ENCODE results near the gene ABCB1. TPM values are rescaled to one million over a fixed set of nuclear protein-coding genes. Genes with fewer than 3 reads are reported as not detected.

ABCB1 gene
- total and polyA plus RNA-seq, 2 of the 13 experiments (the other 11 are each of a cell fraction or from before 2014, with no cell fraction given): 42.8 to 52.6 TPM

- TF ChIP-seq PAXIP1 (CRISPR knock-in tag; conservative IDR thresholded peaks at IDR 0.05) (no peak), POLR2G (IDR thresholded peaks at IDR 0.05; ENCODE audit: low read depth, low read length) (peak; percentile 76), NR3C1 (CRISPR knock-in tag; IDR thresholded peaks at IDR 0.05) (no peak), ZNF383 (CRISPR knock-in tag; IDR thresholded peaks at IDR 0.05; ENCODE audit: borderline replicate concordance) (no peak), SMARCE1 (IDR thresholded peaks at IDR 0.05; ENCODE audit: borderline replicate concordance) (no peak), ZNF570 (CRISPR knock-in tag; IDR thresholded peaks at IDR 0.05; ENCODE audit: borderline replicate concordance) (no peak), CREB3 (CRISPR knock-in tag; IDR thresholded peaks at IDR 0.05) (peak; percentile 69; the same call in 1 of the 2 replicates), ESRRA (CRISPR knock-in tag; IDR thresholded peaks at IDR 0.05; ENCODE audit: low read depth) (0 out of 2 replicates have a peak, but pooled peaks have one; percentile 24), ZFP37 (CRISPR knock-in tag; IDR thresholded peaks at IDR 0.05; ENCODE audit: borderline replicate concordance) (no peak), KMT2A (CRISPR knock-in tag; IDR thresholded peaks at IDR 0.05) (peak; percentile 49; the same call in 1 of the 2 replicates), AGO1 (IDR thresholded peaks at IDR 0.05; ENCODE audit: low read depth, low read length, poor library complexity, severe bottlenecking) (no peak), ZNF3 (CRISPR knock-in tag; IDR thresholded peaks at IDR 0.05) (no peak), SNAI1 (CRISPR knock-in tag; IDR thresholded peaks at IDR 0.05; ENCODE audit: borderline replicate concordance) (no peak), SOX5 (CRISPR knock-in tag; IDR thresholded peaks at IDR 0.05; ENCODE audit: borderline replicate concordance) (no peak), RFXAP (CRISPR knock-in tag; IDR thresholded peaks at IDR 0.05; ENCODE audit: borderline replicate concordance) (no peak), ZFYVE20 (CRISPR knock-in tag; IDR thresholded peaks at IDR 0.05; ENCODE audit: borderline replicate concordance, low read depth) (peak; percentile 91; the same call in 1 of the 2 replicates), NCOA1 (CRISPR knock-in tag; IDR thresholded peaks at IDR 0.05) (no peak), NR1H2 (CRISPR knock-in tag; IDR thresholded peaks at IDR 0.05; ENCODE audit: borderline replicate concordance, low read depth) (0 out of 2 replicates have a peak, but pooled peaks have one; percentile 72)
- TF ChIP-seq, protein P1, sequence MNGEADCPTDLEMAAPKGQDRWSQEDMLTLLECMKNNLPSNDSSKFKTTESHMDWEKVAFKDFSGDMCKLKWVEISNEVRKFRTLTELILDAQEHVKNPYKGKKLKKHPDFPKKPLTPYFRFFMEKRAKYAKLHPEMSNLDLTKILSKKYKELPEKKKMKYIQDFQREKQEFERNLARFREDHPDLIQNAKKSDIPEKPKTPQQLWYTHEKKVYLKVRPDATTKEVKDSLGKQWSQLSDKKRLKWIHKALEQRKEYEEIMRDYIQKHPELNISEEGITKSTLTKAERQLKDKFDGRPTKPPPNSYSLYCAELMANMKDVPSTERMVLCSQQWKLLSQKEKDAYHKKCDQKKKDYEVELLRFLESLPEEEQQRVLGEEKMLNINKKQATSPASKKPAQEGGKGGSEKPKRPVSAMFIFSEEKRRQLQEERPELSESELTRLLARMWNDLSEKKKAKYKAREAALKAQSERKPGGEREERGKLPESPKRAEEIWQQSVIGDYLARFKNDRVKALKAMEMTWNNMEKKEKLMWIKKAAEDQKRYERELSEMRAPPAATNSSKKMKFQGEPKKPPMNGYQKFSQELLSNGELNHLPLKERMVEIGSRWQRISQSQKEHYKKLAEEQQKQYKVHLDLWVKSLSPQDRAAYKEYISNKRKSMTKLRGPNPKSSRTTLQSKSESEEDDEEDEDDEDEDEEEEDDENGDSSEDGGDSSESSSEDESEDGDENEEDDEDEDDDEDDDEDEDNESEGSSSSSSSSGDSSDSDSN (CRISPR knock-in tag; IDR thresholded peaks at IDR 0.05): peak; percentile 64; the same call in 1 of the 2 replicates
- TF ChIP-seq, protein P2, sequence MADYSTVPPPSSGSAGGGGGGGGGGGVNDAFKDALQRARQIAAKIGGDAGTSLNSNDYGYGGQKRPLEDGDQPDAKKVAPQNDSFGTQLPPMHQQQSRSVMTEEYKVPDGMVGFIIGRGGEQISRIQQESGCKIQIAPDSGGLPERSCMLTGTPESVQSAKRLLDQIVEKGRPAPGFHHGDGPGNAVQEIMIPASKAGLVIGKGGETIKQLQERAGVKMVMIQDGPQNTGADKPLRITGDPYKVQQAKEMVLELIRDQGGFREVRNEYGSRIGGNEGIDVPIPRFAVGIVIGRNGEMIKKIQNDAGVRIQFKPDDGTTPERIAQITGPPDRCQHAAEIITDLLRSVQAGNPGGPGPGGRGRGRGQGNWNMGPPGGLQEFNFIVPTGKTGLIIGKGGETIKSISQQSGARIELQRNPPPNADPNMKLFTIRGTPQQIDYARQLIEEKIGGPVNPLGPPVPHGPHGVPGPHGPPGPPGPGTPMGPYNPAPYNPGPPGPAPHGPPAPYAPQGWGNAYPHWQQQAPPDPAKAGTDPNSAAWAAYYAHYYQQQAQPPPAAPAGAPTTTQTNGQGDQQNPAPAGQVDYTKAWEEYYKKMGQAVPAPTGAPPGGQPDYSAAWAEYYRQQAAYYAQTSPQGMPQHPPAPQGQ (CRISPR knock-in tag; IDR thresholded peaks at IDR 0.05; ENCODE audit: borderline replicate concordance): no peak
Measured at GRCh38 chr7:87475359-87476178, 125.1 kb downstream of the ABCB1 start, which contains the start of gene ABCB4 (continued).
